HEK293T (cell line): Measurements from ENCODE around the gene GP5.

Experiments used
- BHLHE40 ChIP-seq: fragments of 450-650 bp; IDR thresholded peaks from 2 replicates; pipeline ENCODE4 v1.6.1; 2016; ENCODE audit warnings: mild to moderate bottlenecking, moderate library complexity, borderline replicate concordance
- FOXK2 ChIP-seq: fragments of 450-650 bp; IDR thresholded peaks from 2 replicates; pipeline ENCODE4 v1.6.1; 2016; ENCODE audit warnings: mild to moderate bottlenecking
- PKNOX1 ChIP-seq: fragments of 450-650 bp; IDR thresholded peaks from 2 replicates; pipeline ENCODE4 v1.6.1; 2016
- SP1 ChIP-seq: fragments of 450-650 bp; IDR thresholded peaks from 2 replicates; pipeline ENCODE4 v1.6.1; 2017
- SUZ12 ChIP-seq: fragments of 450-650 bp; IDR thresholded peaks from 2 replicates; pipeline ENCODE4 v1.6.1; 2016; ENCODE audit warnings: mild to moderate bottlenecking
- ZNF384 ChIP-seq: fragments of 450-650 bp; IDR thresholded peaks from 2 replicates; pipeline ENCODE4 v1.6.1; 2016

GRCh38 chr3:194387276-194387675 lies 11.8 kb downstream of the GP5 start:
- TF ChIP-seq PKNOX1: no peak
- no peak for TF ChIP-seq BHLHE40
- no peak for TF ChIP-seq SUZ12
- TF ChIP-seq FOXK2: no peak
- TF ChIP-seq SP1: no peak
- no peak for TF ChIP-seq ZNF384
